Nephron (organoid): ENCODE data around the gene TMEM129.

Source experiments
- H3K27ac Mint-ChIP-seq, 3 experiments: 2 replicates each; pipeline ENCODE4 v1.8.0; 2020; ENCODE audit warnings: mixed read lengths in 3 of 3, mild to moderate bottlenecking in 2 of 3, moderate library complexity in 1 of 3
- H3K27me3 Mint-ChIP-seq: 2 replicates; pipeline ENCODE4 v1.8.0; 2021; ENCODE audit warnings: low read depth, mild to moderate bottlenecking, moderate library complexity, mixed read lengths
- H3K36me3 Mint-ChIP-seq: 2 replicates; pipeline ENCODE4 v1.8.0; 2020; ENCODE audit warnings: low read depth, mixed read lengths
- H3K4me1 Mint-ChIP-seq: 2 replicates; pipeline ENCODE4 v1.8.0; 2020; ENCODE audit warnings: mixed read lengths
- H3K4me3 Mint-ChIP-seq, 3 experiments: 2 replicates each; pipeline ENCODE4 v1.8.0; 2020; ENCODE audit warnings: mild to moderate bottlenecking in 3 of 3, mixed read lengths in 3 of 3, moderate library complexity in 2 of 3
- H3K9me3 Mint-ChIP-seq: 2 replicates; pipeline ENCODE4 v1.8.0; 2020; ENCODE audit warnings: mixed read lengths
- TF ChIP-seq, protein P1 (sequence below), 3 experiments: fragments of 200-600 bp; sonication (generic); IDR thresholded peaks; one replicate each; pipeline ENCODE4 v1.5.0; 2021; ENCODE audit warnings: antibody characterized with exemption in 3 of 3; ENCODE audit not compliant: unreplicated experiment in 3 of 3

The TMEM129 gene

GRCh38 chr4:1763550-1764080 lies 42.5 kb upstream of the TMEM129 start:
- Mint-ChIP-seq H3K9me3 (no peaks in the 10 kb centered on the region), H3K27ac (no peak overlapping the region), H3K27me3 (peaks cover 15% of the 10 kb centered on the region), H3K36me3 (no peaks in the 10 kb centered on the region), H3K4me1 (peaks cover 3% of the 10 kb centered on the region), H3K4me3 (no peak overlapping the region)
- TF ChIP-seq, protein P1, sequence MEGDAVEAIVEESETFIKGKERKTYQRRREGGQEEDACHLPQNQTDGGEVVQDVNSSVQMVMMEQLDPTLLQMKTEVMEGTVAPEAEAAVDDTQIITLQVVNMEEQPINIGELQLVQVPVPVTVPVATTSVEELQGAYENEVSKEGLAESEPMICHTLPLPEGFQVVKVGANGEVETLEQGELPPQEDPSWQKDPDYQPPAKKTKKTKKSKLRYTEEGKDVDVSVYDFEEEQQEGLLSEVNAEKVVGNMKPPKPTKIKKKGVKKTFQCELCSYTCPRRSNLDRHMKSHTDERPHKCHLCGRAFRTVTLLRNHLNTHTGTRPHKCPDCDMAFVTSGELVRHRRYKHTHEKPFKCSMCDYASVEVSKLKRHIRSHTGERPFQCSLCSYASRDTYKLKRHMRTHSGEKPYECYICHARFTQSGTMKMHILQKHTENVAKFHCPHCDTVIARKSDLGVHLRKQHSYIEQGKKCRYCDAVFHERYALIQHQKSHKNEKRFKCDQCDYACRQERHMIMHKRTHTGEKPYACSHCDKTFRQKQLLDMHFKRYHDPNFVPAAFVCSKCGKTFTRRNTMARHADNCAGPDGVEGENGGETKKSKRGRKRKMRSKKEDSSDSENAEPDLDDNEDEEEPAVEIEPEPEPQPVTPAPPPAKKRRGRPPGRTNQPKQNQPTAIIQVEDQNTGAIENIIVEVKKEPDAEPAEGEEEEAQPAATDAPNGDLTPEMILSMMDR (IDR thresholded peaks at IDR 0.05; ENCODE audit: unreplicated experiment in 3 of 3): no peak

GRCh38 chr4:1763070-1763549 lies 42.0 kb upstream of the TMEM129 start:
- H3K36me3 Mint-ChIP-seq: no peaks in the 10 kb centered on the region
- H3K9me3 Mint-ChIP-seq: no peaks in the 10 kb centered on the region
- no peaks in the 10 kb centered on the region for H3K4me1 Mint-ChIP-seq
- no peak overlapping the region for H3K27ac Mint-ChIP-seq
- H3K27me3 Mint-ChIP-seq: peaks cover 13% of the 10 kb centered on the region
- TF ChIP-seq, protein P1 (IDR thresholded peaks at IDR 0.05; ENCODE audit: unreplicated experiment in 3 of 3): no peak
- no peak overlapping the region for H3K4me3 Mint-ChIP-seq

DNA sequence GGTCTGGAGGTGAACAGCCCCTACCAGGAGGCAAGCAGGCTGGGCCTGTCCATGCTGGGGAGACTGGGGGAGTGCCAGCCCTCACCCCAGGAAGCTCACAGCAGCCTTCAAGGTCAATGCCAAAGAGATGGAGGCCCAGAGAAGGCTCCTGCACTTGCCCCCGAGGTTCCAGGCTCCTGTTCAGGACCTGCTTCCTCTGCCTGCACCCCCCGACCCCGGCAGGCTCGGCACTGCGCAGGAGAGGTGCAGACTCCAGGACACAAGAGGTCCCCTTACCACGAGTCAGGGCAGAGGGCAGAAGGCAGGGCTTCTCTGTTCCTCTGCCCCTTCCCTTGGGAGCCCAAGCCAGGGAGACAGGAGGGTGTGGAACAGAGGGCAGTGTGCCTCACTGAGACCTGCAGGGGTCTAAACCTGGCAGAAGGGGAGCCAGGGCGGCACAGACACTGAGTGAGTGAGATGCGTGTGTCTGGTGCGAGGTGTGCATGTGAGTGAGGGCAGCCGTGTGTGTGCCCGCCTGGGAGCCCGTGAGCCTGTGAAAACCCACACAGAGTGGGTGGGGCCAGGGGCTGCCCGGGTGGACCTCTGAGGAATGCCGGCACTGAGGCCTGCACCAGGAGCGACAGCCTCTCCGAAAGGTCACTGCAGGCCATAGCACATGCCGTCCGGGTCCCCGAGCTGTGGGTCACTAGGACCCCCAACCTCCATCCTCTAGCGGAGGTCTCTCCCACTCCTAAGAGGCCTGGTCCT lies 41.3 kb upstream of the TMEM129 start:
- Mint-ChIP-seq H3K27me3 (peaks cover 13% of the 10 kb centered on the region), H3K36me3 (no peaks in the 10 kb centered on the region), H3K4me1 (no peaks in the 10 kb centered on the region), H3K27ac (no peak overlapping the region), H3K4me3 (no peak overlapping the region), H3K9me3 (no peaks in the 10 kb centered on the region)
- TF ChIP-seq, protein P1 (IDR thresholded peaks at IDR 0.05; ENCODE audit: unreplicated experiment in 3 of 3): no peak

- TF ChIP-seq, protein P1 (IDR thresholded peaks at IDR 0.05; ENCODE audit: unreplicated experiment in 3 of 3): no peak
- no peaks in the 10 kb centered on the region for H3K36me3 Mint-ChIP-seq
- H3K4me3 Mint-ChIP-seq: no peak overlapping the region
- no peaks in the 10 kb centered on the region for H3K9me3 Mint-ChIP-seq
- H3K27me3 Mint-ChIP-seq: peaks cover 13% of the 10 kb centered on the region
- no peak overlapping the region for H3K27ac Mint-ChIP-seq
- no peaks in the 10 kb centered on the region for H3K4me1 Mint-ChIP-seq
Measured at GRCh38 chr4:1761130-1761689, 40.1 kb upstream of the TMEM129 start.

DNA sequence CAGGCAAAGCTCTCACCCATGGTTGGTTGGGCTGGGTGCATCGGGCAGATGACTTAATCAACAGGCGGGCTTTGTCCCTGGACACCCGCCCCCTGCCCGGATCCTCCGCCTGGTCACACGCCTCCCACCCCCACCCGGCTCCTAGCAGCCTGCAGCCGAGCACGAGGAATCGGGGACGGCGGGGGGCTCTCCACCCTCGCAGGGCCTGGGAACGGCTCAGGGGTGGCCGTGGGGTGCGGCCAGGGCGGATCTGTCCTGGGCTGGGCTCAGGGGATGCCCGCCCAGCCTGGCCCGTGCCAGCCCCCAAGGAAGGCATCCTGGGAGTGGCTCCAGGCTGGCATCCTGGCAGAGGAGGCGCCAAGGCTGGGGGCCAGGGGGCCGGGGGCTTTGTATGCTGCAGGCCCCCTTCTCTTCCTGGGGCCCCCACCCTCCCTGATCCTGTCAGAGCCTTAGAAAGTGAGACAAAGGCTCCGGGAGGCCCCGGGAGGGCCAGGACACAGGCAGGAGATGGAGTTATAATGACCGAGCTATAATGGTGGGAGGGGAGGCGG lies 39.5 kb upstream of the TMEM129 start:
- peaks cover 13% of the 10 kb centered on the region for H3K27me3 Mint-ChIP-seq
- H3K9me3 Mint-ChIP-seq: no peaks in the 10 kb centered on the region
- H3K27ac Mint-ChIP-seq: no peak overlapping the region
- H3K4me1 Mint-ChIP-seq: no peaks in the 10 kb centered on the region
- no peaks in the 10 kb centered on the region for H3K36me3 Mint-ChIP-seq
- H3K4me3 Mint-ChIP-seq: no peak overlapping the region
- TF ChIP-seq, protein P1 (IDR thresholded peaks at IDR 0.05; ENCODE audit: unreplicated experiment in 3 of 3): no peak
